ENCODE data around the gene TTF2.
A peak's percentile ranks its signal among the peaks of the same experiment; 100 is the strongest.
"Not testable (repeated sequence)": the region's sequence is repeated elsewhere in the genome, so short reads cannot be mapped to it uniquely, and the experiment has no call there.

TTF2 gene

DNA sequence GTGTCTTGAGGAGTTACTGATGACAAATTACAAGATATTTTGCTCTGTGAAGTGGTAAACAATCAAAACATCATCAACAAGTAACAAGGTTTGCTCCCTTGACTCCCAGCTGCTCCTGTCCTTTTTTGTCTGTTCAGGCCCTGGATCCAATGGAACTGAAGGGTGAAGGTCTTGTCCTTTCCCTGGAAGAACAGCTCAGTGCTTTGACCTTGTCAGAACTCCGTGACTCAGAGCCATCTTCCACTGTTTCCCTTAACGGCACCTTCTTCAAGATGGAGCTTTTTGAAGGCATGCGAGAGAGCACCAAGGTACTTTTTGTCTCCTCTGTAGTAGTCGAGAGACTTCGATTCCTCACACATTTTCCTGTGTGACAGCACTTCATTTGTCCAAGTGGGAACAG lies 32.5 kb downstream of the TTF2 start:
- DNase-seq, result peak in 1 of 51 donors; percentile 26

DNA sequence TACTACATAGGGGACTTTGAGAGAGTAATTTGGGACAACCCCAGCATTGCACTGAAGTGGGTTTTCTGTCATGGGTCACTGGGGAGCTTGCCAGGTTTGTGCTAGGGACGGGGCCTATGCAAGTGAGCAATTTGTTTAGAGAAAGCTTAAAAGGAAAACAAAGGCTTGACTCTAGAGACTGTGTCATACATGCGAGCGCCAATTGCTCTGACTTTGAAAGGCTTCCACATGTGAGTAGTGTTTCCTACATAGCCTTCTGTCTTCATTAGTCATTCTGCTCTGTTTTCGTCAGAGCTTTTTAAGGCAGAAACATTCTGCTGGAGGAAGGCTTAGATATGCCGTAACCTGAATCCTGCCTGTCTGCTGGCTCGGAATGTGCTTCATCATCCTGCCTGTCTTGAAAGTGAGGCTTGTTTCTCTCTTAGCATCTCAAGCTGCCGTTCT lies 33.0 kb downstream of the TTF2 start:
- peak in 10 of 51 donors; percentile 4 to 72 (median 14) for DNase-seq

DNA sequence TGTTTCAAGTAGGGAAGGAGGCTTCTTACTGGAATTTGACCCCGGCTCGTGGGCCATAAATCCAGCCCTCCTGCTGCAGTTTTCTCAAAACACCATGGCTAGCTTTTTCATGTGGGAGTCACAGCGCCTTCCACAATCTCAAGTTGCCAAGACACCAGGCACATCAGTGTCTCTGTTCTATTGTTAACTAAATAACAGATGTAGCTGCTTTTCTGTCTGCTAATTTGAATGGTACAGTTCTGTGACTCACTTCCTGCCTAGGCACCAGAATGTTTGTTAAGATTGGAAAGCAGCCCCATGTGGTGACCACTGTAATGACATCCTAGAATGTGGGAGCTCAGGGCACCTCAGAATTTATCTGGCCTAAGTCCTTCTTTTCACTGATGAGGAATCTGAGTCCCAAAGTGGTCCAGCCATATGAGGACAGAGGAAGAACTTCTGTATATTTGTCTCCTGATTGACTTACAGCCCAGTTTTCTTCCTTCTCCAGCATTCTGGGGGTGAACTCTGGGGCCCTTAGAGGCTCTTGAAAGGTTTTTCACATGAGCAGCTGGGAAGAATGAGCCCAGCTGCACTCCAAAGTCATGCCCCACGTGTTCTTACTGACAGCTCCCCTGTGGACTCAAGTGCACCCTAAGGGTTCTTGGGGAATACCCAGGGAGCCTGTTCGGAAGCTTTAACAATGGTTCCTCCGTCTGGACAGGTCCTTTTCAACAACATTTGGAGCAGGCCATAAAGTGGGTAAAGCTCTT lies 33.9 kb downstream of the TTF2 start:
- DNase-seq, result peak in 1 of 51 donors; percentile 45

DNA sequence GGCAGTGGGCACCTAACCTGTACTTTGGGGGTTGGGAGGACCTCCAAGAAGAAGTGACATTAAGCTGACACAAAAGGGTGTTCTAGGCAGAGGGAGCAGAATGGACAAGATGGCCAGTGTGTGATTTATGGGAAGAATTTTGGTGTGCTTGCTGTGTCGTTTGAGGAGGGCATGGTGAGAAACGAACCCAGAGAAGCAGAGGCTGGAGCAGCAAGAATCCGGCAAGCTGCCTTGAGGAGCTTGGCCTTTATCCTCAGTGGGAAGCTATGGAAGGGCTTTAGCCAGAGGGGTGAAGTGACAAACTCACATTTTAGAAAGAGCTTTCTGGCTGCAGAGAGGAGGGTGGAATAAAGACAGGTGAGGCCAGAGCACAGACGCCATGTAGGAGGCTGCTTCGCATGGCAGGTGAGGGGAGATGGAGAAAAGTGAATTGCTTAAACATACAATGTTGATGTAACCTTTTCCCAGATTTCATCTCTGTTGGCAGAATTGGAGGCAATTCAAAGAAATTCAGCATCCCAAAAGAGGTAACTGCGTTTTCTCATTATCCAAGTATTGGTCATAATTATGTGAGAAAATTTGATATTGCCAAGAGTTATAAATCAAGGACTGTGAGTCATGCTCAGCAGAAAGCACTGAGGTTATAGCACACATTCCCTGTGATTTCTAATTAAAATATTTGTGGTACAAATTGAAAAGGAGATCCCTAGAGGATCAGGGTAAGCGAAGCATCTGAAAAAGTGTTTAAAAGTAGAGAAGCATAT lies 34.9 kb downstream of the TTF2 start:
- peak in 1 of 51 donors; percentile 27 for DNase-seq

DNA sequence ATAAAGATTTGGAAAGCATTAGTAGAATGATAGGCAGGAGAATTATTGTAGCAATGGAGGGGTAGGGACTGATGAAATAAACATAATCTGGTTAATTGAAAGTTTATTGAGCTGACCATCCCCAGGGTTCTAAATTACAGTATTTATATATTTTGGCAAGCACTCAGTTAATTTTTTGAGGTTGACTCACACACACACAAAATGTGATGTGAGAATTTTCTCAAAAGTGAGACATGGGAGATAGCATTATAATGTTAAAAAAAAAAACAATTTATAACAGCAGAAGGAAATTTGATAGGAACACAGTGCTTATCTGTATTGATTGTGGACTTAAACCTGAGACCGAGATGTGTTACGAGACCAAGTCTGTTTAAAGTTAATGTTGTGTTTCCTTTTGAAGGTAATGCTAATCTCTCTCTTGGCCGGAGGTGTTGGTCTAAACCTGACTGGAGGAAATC lies 36.9 kb downstream of the TTF2 start:
- DNase-seq, result no peak

DNA sequence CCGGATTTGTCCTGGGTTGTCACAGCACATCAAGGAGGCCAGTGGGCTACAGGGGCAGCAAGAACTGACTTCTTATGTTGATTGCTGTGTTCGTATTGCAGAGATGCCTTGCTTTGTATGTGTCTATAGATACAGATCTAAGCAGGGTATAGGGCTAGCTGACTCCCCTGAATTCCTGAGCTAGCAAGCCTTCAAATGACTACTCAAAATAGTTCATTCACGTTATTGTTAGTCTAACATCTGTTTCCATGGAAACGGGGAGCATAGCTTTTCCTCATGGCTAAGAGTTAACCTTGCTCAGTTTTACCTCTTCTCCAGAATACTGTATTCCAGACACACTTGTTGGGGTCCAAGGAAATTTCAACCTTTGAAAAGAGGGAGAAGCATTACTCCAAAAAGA lies 37.3 kb downstream of the TTF2 start:
- peak in 1 of 51 donors; percentile 19 for DNase-seq

DNA sequence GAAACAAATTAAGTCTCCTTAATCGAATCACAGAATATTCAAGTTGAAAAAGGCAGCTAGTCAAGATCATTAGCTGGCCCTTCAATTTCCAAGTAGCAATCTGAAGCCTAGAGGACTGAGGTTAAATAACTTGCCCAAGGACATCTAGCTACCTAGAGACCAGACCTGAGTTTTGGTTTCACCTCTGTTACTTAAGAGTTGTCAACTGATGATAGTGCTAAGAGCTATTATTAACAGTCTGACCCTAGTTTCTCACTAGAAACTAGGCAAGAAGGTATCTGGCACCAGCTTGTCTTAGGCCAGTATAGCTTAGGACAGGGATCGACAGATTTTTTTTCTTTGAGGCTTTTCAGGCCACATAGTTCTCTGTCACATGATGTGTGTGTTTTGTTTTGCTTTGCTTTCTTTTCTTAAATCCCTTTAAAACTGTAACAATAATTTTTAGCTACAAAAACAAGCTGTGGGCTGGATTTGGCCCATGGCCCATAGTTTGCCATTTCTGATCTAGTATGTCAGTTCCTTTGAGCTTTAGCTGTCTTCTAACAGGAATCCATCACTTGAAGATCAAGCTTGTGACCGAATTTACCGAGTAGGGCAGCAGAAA lies 38.3 kb downstream of the TTF2 start:
- no peak for DNase-seq

DNA sequence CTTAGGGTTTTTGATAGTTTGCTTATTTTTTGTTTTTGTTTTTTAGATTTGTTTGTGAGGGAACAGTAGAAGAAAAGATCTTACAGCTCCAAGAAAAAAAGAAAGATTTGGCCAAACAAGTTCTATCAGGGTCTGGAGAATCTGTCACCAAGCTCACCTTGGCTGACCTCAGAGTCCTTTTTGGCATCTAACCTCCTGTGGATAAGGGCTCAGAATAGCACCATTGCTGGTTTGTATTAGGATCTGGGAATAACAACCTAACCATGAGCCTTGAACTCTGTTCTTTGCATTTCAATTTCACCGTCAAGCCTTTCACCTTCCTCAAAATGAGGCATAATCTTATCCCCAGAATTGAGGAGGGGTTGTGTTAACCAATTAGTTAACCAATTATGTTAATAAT lies 41.2 kb downstream of the TTF2 start:
- no peak for DNase-seq

DNA sequence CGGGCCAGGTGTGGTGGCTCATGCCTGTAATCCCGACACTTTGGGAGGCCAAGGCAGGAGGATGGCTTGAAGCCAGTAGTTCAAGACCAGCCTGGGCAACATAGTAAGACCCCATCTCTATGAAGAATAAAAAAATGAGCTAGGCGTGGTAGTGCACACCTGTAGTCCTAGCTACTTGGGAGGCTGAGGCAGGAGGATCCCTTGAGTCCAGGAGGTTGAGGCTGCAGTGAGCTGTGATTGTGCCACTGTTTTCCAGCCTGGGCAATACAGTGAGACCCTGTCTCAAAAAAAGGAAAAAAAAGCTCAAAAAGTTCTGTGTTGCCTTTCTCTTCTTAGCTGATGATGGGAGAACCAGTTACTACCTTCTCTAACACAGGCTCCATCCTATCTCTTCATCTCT lies 41.7 kb downstream of the TTF2 start:
- DNase-seq, result not testable (repeated sequence)

DNA sequence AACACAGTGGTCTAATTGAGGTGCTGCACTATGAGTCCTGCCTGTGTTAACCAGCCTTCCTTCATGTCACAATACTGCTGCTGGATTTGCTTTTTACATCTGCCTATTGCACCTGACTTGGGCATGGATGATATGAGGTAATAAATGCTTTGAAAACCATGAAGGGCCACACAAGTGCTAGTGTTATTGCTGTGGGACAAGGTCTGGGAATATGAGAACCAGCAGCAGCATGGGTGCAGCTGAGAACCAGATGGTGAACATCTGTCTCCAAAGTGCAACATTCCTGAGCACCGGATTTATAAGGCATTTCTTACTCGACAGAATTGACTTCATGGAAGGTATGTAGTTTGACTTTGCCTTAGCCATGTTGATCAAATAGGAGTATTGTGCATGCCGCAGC lies 44.9 kb downstream of the TTF2 start:
- no peak for DNase-seq

DNA sequence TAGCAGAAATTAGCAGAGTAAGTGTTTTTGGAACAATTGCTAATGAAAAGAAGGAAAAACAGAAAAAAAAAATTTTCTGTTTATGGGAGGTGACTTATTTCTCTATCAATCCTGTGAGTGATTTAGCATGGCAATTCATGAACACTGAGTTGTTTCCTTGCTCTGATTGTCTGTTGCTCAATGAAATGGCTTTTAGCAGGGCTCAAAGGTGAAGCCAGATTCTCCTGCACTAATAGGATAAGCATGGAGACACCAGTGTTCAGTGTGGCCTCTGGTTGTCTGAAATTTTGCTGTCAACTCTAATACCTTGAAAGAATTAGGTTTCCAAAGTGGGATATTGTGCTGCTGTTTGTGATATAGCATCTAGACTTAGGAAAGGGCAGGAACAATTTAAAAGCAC lies 45.6 kb downstream of the TTF2 start:
- no peak for DNase-seq

DNA sequence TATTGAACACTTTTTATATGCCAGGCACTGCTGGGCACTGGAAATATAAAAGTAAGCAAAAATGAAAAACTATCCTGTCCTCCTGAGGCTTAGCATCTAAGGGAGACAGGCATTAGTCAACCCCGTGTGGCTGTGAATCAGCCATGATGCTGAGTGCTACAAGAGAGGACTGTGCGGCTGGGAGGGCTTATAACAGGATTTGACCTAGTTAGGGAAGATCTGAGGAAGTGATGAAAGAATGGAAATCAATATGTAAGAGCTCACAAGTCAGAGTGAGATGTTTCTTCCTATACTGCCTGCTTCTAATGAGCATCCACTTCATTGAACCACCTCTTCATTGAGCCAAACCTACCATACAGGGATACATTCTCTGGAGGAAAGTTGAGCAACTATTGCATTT lies 46.4 kb downstream of the TTF2 start:
- no peak for DNase-seq

DNA sequence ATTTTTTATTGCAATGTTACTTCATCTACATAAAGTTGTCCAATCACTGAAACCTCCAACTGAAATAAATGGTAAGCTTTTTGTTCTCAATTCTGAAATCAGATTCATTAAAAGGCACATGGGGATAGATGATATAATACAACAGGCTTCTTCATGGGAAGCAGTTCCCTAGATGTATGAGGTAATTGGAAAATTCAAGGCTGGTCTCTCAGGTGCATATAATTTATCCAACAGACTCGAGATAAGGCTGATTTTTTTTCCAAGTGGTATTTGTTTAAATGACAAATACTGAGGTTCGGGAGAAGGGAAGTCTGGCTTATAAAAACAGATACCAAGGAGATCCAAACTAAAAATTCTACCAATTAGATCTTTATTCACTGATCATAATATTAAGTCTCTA lies 47.2 kb downstream of the TTF2 start:
- DNase-seq, result no peak

DNA sequence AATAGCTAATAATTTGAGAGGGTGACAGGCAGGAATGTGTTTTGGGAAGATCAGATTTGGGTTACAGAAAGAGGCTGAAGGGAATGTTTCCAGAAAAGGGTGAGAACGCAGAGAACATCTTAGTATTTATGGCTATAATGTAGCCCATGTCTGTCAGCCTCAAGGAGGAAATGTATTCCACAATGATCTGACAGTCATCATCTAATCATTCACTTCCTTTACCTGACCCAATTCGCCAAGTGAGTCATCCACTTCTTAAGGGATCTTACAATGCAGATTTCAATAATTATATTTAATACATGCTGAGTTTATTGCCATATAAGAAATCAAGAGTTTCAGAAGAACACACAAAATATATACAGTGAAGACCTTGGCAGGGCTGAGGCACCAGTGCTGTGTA lies 50.6 kb downstream of the TTF2 start:
- DNase-seq, result no peak

DNA sequence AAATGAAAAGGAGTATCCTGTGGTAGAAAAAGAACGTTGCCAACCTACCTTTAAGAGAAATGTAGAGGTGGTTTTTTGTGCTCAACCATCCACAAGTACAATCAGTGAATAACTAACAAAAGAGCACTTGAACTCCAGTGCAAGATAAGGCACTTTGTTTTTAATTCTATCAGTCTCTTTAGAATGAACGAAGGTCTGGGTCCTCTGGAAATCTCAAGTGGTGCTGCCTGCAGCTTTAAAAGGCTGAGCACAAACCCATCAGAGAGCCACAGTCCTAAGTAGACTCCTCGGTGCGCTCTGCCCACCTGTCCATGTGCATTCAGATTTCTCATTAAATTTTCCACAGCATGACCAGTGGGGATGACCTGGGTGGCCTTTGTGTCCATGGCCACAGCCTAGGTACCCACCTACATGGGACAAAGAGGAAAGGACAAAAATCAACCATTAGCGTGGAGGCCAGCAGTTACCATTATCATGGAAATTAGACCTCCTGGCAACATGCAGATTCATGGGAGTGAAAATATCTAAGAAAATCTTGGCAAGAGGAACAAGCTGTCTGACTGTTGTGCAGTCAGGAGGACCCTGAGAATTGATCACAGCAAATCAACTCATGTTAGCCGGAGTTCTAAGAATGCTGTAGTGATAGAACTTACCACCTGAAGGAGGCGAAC lies 52.1 kb downstream of the TTF2 start:
- no peak for DNase-seq

DNA sequence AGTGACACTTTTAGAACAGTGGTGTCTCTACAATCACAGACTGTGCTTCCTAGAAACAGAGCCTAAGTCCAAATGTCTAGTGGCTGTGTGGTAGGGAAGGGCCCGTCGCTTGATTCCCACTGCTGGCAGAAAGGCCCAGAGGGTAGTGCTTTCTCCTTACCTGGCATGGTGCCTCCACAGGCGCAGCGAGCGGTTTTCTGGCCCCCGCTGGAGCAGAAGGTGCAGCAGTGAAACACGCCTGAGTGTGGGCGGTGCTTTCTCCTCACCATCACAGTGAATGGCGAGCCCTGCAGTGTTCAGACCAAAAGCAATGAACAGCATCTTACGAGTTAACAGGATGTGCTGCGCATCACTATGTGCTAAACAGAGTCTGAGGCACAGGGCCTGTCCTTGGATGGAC lies 53.1 kb downstream of the TTF2 start:
- peak in 9 of 51 donors; percentile 2 to 63 (median 14) for DNase-seq

DNA sequence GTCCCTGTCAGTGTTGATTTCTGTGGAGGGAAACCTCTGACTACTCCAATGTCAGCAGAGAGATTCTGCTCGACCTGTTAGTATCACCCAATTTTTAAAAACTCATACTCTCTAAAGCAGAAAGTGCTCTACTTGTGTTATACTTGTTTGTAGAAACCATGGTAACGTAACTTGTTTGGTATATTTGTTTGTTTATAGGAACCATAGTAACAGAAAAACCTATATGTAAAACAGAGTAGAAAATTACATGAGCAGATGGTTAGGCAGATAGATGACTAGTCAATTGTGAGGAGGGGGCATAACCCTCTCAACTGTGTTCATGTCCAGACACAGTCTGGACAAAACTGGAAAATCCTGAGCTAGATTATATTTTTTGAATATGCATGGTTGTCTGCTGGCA lies 54.8 kb downstream of the TTF2 start:
- no peak for DNase-seq

DNA sequence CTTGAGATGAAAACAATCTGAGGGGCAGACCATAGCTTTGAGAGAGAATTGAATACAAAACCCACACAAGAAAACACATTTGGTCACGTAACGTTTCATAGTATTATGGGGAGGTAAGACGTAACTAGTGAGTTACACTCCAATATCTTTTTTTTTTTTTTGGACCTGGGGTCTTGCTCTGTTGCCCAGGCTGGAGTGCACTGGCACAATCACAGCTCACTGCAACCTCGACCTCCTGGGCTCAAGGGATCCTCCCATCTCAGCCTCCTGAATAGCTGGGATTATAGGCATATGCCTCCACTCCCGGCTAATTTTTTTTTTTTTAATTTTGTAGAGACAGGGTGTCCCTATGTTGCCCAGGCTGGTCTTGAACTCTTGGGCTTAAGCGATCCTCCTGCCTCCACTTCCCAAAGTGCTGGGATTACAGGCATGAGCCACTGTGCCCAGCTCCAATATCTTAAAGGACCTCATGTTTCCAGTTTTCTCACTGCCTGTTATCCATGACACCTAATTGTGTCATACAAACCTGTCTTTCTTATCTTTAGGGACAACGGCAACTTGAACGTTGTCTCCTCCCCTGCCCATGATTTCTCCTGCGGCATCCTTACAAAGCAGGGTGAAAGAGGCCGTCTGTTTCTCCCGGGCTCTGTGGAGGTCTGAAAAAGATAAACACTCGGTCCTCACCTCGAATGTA lies 56.1 kb downstream of the TTF2 start:
- DNase-seq, result no peak

DNA sequence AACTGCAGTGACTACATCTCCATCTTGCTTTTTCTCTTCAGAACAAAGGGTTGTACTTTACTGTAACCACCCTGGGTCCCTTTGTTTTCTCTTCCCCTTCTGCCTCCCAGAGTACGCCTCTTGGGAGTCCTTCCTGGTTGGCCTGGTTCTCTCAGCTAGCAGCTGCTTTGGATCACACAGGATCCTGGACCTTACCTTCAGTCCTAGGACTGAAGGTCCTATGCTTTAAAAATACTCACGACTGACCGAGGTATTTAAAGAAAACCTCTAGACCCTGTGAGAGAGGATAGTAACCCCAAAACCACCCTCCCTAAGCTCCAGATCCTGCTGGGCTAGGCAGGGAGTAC lies 56.6 kb downstream of the TTF2 start:
- no peak for DNase-seq

DNA sequence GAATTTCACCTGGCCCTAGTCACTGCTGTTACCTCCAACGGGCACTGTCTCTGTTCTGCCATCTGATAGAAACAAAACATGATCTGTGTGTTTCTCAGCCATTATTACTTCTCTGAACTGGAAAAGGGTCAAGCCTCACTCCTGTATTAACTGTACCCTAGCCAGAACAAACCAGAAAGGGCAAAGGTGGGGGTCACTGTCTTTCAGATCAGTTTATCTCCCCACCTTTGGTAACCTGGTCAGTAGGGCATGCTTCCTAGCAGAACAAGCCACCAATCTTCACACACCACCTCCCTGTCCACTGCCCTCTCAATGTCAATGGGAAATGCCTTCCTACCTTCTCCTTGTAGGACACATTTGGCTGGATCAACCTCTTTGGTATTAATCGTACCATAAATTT lies 57.6 kb downstream of the TTF2 start:
- DNase-seq, result no peak

DNA sequence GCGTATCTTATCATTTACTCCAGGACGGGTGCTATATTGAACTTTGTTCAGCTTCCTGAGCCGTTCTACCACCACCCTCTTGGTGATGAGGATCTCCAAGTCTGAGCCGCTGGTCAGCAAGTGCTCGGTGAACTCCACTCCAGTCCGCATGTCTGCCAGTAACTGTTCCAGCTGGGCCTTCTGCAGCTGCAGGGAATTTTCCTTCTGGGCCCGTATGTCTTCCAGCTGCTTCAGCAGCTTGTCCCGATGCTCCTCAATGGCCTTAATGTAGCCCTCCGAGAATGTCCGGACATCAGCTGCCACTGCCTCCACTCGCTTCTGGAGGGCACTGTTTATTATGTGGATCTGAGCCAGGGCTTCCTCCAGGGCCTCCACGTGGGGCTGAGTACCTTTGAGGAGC lies 58.0 kb downstream of the TTF2 start:
- DNase-seq, result peak in 2 of 51 donors; percentile 5
